HG03095 (cell line): ENCODE data around the gene BRD4.

Source experiments
- ATAC-seq: cut with Tn5 transposase; IDR thresholded peaks from one replicate; pipeline ENCODE4 v1.9.1; 2021; ENCODE audit warnings: moderate library complexity; ENCODE audit not compliant: unreplicated experiment

BRD4 gene

DNA sequence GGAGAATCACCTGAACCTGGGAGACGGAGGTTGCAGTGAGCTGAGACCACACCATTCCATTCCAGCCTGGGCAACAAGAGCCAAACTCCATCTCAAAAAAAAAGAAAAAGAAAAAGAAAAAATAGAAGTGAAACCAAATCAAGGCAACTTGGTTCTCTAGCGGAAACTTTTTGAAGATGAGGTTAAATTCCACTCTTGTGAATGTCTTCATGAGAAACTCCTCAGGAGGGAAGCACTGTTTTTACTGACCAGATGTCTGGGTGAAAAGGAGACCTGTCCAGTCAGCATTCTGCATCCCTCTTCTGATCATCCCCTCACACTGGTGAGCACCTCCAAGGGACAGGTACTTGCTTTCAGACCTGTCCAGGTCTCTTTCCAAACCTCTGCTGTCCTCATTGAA, 15.8 kb downstream of the BRD4 start:
- no peak for ATAC-seq

DNA sequence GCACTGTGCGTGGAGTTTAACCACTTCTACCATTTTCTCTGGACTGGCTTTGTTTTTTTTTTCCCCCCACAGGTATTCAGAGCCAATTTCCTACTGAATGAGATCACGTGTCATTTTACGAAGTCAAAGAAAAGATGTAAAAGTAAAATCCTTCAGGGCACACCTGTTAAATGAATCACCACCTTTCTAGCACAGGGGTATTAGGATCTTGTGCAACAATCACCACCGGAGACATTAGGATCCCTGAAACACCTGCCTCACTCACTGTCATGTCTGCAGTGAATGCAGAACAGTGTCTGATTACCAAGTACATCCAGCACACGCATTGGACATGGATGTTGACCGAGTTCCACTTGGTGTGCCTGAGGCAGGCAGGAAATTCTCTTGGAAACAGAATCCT, 17.2 kb downstream of the BRD4 start:
- no peak for ATAC-seq

GRCh38 chr19:15313649-15314279, 18.6 kb downstream of the BRD4 start:
- ATAC-seq = no peak

DNA sequence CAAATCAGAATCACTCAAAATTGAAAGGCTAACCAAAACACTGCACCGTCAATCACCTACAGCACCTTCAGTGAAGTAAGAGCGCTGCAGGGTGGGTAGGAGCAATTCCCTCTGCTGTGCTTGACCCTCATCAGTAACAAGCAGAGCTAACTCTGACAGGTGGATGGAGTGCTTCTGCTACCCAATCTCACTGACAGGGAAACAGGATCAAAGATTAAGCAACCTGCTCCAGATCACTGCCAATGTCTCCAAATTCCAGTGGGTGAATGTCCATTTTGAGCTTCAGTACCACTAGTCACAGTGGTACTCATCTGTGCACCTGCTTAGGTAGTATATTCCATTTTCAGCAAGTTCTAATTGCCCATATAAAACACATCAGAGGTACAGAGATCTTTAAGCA, 25.2 kb downstream of the BRD4 start:
- ATAC-seq = no peak

DNA sequence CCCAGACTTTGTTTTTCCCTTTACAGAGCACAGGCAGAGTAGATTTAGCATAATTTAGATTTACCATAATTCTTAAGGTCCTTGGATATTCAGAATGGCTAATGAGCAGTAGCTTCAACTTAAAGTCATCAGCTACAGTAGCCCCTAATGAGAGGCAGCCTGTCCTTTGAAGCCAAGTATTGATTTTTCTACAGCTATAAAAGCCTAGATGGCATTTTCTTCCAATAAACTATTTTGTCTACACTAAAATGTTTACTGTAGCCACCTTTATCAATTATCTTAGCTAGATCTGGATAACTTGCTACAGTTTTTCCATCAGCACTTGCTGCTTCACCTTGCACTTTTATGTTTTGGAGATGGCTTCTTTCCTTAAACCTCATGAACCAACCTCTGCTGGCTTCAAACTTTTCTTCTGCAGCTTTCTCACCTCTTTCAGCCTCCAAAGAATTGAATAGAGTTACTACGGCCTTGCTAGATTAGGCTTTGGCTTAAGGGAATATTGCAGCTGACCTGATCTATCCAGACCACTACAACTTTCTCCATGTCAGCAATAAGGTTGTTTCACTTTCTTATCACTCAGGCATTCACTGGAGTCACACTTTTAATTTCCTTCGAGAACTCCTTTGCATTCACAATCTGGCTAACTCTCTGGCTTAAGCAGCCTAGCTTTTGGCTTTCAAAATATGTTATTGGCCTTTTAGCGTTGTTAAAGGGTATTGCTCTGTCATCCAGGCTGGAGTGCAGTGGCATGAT, 26.6 kb downstream of the BRD4 start:
- ATAC-seq = no peak

- no peak for ATAC-seq
Measured at GRCh38 chr19:15304140-15304705, 28.1 kb downstream of the BRD4 start.

DNA sequence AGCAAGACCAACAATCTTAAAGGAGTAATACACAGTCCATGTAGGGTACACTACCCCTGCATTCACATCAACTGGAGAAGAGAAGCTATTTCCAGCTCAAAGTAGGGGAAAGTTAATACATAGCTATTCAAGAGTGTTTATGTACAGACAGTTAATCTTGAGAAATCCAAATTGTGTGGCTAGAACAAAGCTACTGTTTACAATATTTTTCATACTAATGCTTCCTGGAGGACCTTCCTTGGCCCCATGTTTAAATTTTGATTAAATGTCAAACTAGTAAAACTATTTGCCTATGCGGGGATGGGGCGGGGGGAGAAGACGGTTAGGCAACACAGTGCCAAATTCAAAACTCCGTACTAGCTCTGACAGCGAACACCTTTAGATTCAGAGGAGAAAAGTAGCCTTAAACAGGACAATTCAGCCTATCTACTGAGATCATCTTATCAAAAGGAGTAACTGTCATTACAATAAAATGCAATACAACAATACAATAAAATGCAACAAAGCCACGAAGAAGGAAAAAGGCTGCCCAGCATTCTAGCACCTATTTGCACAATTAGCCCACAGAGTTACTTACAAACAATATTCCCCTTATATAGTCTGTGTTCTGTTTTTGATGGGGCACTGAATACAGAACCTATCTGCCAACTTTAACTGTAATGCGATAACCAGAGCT, 29.1 kb downstream of the BRD4 start:
- ATAC-seq = no peak

DNA sequence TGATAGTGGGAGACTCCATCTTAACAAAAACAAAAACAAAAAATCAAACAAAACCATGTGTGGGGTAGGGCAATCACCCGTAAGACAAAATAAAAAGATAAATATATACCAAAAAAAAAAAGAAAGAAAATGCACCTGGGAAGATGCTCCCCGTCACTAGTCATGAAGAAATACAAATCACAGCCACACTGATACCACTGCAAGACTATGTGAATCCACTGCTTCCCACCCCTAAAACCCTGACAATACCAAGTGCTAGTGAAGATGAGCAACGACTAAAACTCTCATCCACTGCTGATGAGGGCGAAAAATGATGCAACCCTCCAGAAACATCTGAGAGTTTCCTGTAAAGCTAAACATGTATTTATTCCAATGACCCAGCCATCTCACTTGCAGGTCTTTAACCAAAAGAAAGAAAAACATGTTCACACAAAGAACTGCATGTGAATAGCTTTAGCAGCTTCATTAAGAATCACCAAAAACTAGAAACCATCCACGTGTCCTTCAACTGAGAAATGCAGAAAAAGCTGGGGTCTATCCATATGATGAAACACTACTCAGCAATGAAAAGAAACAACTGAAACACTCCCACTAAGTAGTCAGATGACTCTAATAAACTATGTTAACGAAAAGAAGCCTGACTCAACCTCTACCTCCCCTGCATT, 31.7 kb downstream of the BRD4 start:
- ATAC-seq = no peak

- no peak for ATAC-seq
Measured at GRCh38 chr19:15299568-15300409, 32.5 kb downstream of the BRD4 start.

- no peak for ATAC-seq
Measured at GRCh38 chr19:15298847-15299567, 33.3 kb downstream of the BRD4 start.

DNA sequence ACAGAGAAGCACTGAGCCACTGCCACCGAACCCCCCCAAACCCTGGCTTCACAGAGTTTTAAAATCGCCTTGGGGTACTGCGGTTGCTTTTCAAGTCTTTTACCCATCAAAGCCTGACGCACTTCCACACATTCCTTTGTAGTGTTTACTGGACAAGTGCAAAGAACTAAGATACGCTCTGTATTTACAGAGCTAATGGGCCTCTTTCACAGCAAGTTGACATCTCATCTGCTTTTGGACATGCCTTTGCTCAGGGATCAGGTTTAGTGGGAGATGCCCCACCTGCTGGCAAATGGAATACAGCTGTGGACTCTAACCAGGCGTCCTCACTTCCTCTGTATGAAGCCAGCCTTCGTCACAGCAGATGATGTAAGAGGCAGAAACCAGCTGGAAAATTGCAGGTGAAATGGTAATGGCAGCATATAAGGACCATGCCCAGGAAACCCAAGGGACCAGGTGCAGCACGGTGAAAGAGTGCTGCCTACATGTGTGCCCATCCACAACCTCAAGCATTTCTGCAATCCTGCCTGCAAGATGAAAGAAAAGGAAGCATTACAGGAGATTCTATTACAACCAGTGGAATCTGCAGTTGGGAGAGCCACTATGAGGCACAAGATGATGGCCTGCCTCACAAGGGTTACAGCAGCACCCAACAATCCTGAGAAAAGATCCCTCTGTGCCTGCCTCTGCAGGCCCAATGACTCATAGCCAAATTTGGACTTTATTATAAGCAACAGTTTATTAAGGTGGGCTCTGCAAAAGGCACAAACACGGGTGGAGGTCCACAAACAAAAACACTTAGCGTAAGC, 34.7 kb downstream of the BRD4 start:
- ATAC-seq = no peak

- ATAC-seq = no peak
Measured at GRCh38 chr19:15296841-15297415, 35.4 kb downstream of the BRD4 start.

- ATAC-seq = no peak
Measured at GRCh38 chr19:15296353-15296752, 36.0 kb downstream of the BRD4 start.

DNA sequence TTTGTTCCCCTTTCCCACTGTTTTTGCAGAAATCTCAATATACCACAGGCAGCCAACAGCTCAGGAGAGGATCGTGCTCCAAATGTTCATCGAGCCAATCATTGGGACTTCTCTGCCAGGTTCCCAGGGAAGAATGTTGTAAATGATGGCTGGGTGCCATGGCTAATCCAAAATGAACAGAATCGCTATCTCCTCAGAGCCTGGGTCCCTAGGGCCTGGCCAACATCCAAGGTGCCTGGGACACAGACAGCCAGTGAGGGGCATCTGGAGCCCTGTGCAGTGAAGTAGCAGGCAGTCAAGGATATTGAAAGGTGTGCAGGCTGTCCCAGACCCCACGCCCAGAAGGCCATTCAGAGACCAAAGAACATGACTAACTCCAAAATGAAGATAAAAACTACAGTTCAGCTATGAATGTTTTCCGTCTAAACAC, 37.8 kb downstream of the BRD4 start:
- ATAC-seq = no peak

DNA sequence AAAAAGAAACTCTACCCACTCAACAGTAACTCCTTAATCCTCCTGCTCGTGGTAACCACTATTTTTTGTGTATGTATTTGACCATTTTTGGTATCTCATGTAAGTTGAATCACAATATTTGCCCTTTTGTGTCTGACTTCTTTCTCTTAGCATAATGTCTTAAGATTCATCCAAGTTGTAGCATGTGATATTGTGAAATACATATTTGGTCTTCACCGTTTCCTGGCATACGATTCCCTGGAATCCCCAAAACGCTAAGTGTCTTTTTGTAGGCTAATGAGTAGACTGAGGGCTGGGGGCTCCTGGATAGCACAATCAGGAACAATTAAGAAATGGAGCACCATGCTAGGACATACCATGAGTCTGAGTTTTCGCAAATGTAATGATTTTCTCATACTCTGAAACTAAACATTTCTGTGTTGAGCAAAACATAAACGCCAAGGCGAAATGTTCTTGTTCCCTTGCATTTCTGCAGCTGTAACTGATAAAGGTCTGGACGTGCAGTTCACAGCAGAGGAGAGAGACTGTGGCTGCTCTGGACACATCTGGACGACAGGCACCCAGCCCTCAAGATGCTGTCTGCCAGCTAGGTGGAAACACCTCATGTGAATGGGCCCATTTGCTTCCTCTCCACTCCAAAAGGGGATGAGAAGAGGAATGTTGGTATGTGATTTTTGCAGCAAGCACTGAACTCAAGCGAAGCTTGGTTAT, 38.4 kb downstream of the BRD4 start:
- no peak for ATAC-seq

DNA sequence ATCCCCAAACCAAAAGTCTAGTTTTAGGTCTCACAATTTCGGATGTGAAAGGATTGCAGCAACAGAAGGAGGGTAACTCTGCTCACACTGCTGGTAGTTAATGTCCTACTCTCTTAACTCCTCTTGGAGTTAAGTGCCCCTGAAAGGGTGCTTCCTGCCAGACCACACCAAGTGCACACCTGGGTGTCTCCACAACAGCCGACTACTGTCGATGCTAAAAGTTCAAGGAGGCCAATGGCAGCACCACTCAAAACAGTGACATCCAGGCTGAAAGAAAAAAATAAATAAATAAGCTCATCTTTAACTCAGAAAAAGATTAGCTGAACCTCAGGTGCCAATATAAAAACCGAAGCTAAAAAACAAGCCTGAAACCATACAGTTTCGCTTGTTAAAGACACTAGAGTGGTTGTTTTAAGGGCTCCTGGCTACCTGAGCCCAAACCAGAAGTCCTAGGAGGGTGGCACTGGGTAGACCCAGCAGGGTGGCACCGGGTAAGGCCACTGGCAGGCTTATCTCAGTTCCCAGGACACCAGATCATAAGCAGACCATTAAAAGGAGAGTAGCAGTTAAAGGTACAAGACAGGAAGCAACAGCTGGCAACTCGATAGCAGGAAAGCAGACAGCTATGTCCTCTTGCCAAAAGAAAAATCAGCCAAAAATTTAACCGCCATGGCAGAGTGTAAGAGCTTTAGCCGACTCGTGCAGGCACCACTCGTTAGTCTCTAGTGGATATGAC, 39.3 kb downstream of the BRD4 start:
- ATAC-seq = no peak

GRCh38 chr19:15292140-15292539, 40.2 kb downstream of the BRD4 start:
- no peak for ATAC-seq
